SU-DHL-6 (cell line): Measurements from ENCODE around the gene KCNT2.

Experiments used
- EZH2phosphoT487 ChIP-seq: fragments of 200-600 bp; sonication (generic), shearing (Covaris generic); conservative IDR thresholded peaks from 2 replicates; pipeline ENCODE4 v1.6.1; 2018; ENCODE audit warnings: mild to moderate bottlenecking, antibody characterized with exemption, low read length, moderate library complexity, mixed read lengths
- TF ChIP-seq, protein P1 (sequence below): fragments of 200-600 bp; sonication (generic); IDR thresholded peaks from one replicate; pipeline ENCODE4 v1.5.1; 2017; ENCODE audit warnings: antibody characterized with exemption, mild to moderate bottlenecking, low read length, moderate library complexity; ENCODE audit not compliant: insufficient read depth, poor library complexity, severe bottlenecking

DNA sequence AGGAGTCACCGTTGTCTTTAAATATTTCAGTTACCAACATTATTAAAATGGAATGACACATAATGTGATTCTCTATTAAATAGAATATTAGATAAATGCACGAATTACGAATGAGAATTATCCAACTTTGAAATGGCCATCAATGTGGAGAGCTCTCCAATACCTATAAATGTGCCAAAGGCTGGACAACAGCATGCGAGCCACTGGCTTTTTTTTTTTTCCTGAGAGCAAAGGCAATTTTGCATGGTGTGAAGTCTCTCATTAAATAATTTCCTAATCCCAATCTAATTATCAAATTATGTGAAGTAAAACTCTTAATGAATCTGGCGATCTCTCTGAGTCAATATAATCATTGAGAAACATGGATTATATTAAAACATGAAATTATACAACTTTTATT is 113.5 kb downstream of the KCNT2 start:
- TF ChIP-seq, protein P1, sequence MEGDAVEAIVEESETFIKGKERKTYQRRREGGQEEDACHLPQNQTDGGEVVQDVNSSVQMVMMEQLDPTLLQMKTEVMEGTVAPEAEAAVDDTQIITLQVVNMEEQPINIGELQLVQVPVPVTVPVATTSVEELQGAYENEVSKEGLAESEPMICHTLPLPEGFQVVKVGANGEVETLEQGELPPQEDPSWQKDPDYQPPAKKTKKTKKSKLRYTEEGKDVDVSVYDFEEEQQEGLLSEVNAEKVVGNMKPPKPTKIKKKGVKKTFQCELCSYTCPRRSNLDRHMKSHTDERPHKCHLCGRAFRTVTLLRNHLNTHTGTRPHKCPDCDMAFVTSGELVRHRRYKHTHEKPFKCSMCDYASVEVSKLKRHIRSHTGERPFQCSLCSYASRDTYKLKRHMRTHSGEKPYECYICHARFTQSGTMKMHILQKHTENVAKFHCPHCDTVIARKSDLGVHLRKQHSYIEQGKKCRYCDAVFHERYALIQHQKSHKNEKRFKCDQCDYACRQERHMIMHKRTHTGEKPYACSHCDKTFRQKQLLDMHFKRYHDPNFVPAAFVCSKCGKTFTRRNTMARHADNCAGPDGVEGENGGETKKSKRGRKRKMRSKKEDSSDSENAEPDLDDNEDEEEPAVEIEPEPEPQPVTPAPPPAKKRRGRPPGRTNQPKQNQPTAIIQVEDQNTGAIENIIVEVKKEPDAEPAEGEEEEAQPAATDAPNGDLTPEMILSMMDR = no peak
- TF ChIP-seq EZH2phosphoT487 = no peak
